T-helper 22 cell (primary cell): Measurements from ENCODE around the gene SPATA13.
A peak's percentile ranks its signal among the peaks of the same experiment; 100 is the strongest.

ENCODE experiments used
- DNase-seq: peaks from one replicate; pipeline ENCODE4 v3.0.0-alpha.2; 2020; ENCODE audit warnings: low read depth

The SPATA13 gene

DNA sequence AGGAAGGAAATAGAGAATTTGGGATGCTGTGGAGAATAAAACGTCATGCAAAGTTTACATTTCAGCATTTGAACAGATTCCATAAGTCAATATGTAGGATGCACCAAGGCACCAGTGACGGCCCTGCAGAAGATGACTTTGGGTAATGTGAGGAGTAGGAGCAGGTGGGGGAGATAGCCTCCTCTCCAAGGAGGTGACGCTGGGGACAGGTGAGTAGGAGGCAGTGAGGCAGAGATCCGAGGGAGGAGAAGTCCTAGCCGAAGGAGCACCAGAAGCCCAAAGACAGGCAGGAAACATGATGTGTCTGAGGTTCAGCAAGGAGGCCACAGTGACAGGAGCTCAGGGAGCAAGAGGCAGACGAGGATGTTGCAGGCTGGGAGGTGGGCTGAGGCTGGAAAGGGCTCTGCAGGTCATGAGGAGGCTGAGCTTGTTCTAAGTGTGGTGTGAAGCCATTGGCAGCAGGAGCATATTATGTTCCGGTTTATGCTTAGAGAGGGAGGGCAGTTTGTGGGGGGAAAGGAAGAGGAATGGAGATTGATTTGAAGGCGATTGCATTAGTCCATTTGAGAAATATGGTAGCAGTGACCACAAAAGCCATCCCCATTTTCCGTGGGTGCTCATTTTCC lies 93.1 kb downstream of the SPATA13 start:
- DNase-seq, result no peak

DNA sequence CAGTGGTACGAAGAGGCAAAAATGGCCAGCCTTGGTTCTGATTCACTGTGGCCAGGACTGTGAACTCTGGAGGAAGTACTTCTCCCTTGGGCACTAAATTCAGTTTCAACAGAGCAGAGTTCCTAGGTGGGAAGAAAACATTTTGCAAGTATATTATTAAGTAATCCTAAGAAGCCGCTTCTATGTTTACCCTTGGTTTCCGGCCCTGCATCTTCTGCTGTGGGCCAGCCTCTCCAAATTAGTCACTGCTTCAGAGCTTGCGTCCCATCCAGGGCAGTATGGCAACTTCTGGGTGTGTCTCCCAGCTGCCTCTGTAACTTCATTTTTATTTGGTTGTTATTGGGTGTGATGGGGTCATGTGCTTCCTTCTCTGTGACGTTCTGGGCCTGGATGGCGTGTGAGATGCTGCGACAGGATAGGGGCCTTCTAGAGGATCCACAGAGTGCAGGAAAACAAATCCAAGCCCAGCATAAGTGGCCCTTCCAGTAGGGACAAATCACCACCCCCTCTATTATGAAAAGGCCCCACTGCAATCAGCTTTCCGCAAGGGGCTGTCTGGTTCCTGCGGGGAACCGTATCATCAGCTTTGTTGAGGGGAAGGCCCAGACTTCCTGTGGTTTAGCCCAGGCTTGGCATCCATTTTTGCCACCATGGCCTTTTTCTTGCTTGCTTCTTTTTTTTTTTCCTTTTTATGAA lies 93.8 kb downstream of the SPATA13 start:
- DNase-seq, result peak; percentile 71

DNA sequence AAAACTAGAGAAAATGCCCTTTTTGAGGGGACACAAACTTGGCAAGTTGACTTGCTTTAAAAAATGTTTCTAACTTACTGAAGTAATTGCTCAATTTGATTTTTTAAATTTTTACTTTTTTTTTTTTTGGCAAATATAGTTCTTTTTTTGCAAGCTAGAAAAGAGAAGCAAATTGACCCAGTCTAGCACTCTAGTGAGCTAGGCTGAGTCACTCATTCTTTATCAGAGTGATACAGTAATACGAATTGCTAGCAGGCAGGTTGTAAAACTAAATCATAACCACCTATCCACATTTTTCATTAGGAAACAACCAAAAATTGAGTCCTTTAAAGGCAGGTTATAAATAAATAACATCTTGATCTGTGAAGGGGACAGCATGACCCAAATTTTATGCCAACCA lies 97.0 kb downstream of the SPATA13 start:
- no peak for DNase-seq

DNA sequence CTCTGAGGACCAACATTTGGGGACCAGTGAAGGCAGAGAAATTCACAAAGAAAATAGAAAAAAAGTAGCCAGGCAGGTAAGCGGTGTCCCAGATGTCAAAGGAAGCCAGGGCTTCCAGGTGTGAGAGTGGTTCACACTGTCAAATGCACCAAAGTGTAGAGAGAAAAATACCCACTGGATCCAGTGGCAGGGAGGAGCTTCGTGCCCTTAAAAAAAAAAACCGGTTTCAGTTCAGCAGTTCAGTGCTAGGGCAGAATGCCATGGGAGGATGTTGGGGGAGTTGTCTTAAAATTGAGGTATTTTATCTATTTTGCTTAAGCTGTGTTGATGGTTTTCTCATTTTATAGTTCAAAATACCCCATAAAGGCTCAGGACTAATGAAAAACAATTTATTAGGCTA lies 101.0 kb downstream of the SPATA13 start:
- DNase-seq, result no peak

DNA sequence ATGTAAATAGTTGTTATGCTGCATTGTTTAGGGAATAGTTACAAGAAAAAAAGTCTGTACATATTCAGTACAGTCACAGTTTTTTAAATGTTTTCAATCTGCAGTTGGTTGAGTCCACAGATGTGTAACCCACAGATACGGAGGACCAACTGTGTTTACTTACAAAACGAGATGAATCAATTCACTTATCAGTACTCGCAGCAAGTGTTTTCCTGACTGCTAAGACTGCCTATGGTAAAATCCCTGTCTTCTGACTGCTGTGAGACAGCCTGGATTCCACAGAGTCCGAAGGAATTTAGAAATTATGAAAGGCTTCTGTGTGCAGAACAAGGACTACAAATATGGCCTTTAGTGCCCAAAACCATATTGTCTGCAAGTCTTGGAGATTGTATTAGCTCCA lies 103.1 kb downstream of the SPATA13 start:
- no peak for DNase-seq

DNA sequence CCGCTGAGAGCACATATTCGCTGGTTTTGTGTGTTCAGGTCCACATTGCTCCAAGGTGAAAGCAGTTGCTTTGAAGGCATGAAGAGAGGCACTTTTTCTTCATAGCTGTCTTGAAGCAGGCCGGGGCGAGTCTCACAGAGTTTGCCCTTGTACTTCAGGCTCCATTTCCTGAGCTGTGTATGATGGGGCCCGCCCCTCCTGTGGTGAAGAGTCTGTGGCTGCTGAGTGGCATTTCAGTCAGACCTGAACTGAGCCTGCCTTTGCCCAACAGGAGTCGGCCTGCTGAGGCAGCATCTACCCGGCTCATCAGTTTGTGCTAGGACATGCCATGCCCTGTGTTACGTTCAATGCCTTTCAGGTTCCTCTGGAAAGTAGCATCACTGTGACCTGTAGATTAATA lies 104.5 kb downstream of the SPATA13 start:
- peak; percentile 79 for DNase-seq

DNA sequence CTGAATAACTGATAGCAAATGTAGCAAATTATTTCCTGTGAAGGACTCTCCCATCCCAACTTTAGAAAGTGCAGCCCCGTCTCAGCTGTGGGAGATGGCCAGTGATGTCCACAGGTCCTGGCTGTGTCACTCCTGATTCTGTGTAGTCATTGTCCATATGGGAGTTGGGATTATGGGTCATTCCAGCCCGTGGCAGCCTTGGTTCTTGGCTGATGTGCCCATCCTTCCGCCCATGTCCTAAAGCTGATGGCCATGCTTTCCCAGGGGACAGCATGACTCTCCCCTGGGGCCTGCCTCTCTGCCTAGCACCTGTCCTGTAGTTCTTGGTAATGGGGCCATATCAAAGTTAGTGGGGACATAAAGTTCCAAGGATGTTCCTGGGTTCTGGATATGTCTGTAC lies 104.9 kb downstream of the SPATA13 start:
- DNase-seq, result no peak

DNA sequence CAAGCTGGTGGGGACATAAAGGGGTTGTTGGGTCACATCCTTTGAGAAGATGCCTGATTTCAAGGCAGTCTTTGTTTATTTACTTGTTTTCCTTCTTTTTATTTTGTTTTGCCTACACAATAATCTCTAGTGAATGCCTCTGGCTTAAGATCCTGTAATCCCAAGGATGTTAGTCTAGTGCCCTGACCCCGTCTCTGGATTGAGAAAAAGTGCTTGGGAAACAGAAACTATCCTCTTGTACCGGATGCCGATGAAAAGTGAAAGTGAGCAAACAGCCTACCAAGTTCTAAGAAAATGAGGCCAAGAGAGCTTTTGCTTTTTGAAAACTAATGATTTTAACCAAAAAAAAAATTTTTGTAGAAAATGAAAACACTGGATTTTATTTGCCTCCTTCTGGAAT lies 106.8 kb downstream of the SPATA13 start:
- no peak for DNase-seq

DNA sequence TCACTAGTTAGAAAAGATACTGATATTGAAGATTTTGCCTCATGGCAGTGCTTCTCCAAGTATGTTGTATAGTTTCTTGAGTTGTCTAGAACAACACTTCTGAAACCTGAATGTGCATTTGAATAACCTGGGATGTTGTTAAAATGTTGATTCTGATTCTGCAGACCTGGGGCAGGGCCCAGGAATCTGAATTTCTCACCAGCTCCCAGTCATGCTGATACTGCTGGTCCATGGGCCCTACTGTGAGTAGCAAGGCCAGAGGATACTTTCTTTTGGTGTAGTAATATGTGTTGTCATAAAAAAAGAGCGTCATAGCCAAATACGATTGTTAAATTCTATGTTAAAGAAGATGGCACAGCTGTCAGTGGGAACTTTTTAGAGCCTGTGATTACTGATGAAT lies 107.3 kb downstream of the SPATA13 start:
- DNase-seq, result no peak

DNA sequence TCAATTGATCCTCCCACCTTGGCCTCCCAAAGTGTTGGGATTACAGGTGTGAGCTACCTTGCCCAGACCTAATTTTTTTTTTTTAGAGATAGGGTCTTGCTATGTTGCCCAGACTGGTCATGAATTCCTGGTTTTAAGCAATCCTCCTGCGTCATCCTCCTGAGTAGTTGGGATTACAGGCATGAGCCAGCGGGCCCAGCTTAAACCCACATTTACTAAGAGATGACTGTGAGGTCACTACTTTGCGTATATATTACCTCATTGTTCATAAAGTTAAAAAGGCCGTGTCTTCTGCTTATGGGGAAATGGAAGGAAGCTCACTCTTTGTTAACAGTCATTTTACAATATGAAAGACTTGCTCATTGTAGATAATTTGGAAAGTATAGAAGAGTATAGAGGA lies 109.3 kb downstream of the SPATA13 start:
- no peak for DNase-seq

DNA sequence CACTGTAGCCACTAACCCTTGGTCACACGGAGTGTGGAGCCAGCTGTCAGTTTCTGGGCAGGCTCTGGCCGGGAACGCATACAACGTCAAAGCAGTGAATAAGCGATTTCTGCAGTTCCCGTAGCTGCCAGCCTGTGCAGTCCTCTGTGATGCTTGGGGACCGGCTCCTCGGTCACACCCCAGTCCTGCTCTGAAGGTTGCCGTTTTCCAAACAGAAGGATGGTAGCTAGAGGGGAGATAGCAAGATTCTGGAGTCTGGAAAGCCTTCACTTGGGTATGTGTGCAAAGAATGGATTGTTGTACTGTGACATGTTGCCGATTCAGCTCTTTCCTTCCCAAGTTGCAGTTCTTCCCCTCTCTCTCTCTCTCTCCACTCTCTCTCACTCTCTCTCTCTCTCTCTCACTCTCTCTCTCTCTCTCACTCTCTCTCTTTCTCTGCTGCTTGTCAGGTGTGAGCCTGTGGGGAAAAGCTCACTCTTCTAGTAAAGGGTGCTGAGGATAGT lies 110.2 kb downstream of the SPATA13 start:
- peak; percentile 49 for DNase-seq

DNA sequence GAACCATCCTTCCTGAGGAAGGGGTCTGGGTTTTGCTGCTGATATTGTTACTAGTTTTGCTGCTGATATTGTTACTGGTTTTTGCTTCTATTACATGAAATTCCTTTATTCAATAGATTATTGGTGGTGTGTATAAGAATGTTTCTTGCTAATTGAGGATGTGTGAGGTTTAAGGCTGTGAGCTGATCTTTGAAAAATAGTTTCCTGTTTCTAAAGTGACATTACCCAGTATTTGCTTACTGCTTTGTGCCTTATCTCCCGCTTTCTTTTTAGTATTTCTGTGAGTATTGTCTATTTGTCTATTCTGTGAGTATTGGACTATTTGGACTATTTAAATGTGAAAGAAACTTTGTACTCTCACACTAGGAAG lies 110.7 kb downstream of the SPATA13 start:
- no peak for DNase-seq

DNA sequence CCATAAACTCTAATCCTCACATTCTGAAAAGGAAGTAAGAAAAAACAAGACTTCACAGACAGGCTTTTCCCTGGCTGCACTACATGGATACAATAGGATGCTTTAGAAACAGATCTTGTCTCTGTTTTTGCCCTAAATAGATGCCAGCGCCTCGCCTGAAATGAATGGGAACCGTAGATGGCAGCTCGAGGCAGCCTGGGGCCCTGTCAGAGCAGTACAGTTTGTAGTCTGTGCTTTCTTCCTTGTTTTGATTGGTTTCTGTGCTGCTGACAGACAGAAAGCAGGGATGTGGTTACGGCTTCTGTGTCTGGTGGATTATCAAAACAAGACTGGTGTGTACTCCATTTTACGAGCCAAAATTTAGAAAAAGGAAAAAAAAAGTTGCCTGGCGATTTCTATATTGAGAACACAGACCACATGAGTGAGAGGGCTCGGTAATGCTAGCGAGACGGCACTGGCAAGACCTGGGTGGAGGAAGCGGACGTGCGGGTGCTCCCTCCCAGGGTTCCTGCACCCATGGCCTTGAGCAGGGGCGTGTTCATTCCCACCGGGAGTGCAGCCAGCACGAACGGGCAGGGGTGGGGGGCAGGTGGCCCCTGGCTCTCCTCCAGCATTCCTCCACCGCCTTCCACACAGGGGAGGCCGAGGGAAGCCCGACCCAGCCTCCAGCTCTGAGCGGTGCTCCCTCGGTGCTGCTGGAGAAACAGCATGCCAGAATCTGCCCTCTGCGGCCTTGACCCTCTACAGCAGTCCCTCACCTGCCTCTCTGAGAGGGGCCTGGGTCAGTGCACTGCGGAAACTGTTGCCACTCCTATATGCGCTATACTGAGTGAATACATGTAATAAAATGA lies 111.3 kb downstream of the SPATA13 start:
- peak; percentile 64 for DNase-seq

DNA sequence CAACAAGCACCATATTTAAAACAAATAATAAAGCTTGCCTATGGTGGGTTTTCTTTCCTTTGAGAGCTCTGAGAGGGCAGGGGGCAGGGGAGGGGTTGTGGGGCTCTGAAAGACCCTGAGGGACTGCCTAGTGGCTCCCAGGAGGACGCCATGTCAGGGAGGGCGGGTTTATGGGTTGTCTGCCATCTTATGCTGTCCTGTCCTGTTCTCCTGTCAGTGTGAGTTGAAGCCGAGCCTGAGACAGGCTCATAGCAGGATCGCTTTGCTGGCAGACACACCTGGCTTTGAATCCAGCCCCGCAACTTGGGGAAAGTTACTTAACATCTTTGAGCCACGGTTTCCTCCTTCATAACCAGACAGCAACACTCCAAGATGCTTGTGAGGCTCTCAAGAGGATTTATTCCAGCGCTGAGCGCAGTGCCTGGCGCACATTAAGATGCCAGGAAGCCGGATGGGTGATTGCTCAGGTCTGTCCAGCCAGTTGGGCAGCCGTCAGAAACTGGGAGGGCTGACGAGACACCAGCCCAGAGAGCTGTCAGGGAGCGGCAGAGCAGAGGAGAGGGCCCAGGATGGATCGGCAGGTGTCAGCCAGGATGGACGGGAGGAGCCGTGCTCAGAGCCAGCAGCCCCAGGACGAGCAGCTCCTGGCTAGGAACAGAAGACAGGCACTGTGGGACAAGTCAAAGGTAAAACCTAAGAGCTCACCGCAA lies 112.1 kb downstream of the SPATA13 start:
- DNase-seq, result no peak

DNA sequence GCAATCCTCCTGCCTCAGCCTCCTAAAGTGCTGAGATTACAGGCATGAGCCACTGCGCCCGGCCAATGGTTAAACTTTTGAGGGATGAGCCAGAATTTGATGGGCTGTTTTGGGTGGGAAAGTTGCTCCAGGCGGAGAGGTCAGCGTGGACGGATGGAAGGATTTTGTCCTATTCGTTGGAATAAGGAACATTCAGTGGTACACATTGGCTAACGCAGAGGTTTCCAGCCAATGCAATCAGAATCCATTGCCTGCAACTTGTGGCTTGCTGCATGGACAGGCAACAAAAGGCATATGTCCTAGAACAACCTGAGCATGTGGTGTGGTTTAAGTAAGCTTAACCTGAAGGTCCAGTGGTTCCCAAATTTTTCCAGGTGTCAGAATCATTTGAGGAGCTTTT lies 113.4 kb downstream of the SPATA13 start:
- DNase-seq, result no peak

DNA sequence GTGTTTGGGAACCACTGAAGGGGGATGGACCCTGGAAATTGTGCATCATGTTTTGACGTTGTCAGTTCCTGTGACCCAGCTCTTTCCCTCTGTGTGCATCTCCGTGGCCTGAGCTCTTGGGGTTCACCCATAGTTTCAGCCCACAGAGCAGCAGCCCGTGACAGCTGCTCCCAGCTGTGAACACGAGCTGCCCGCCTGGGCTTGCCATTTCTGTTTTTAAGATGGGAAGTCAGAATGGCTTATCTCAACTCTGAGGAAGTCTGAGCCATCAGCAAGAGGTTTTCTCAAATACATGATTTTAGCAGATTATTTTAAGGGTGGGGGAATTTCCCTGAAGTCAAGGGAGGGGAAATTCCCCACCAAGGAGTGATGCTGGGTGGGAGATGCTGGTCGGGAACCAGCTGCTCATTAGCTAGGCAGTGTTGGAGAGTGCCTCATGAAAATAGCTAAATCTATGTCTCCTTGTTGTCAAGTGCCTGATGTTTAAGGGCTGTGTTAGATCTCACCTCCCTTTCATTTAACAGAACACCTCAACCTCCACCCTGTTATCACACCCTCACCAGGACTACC lies 114.0 kb downstream of the SPATA13 start:
- peak; percentile 65 for DNase-seq

DNA sequence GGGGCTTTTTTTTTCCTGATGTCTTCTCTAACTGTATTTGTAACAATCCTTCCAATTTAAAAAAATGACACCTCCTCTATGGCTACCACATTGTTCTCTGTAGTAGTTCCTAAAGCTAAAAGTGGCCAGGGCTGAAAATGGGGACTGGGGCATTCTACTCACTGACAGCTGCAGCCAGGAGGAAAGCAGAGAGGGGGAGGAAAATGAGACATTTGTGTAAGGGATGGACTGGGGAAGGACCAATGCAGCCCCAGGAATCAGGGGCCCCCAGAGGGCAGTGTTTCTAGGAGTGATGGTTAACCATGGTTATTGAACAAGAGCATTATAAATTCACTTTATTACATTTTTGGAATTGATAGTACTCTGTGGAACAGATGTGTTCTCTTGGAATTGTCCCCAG lies 114.5 kb downstream of the SPATA13 start:
- DNase-seq, result no peak

DNA sequence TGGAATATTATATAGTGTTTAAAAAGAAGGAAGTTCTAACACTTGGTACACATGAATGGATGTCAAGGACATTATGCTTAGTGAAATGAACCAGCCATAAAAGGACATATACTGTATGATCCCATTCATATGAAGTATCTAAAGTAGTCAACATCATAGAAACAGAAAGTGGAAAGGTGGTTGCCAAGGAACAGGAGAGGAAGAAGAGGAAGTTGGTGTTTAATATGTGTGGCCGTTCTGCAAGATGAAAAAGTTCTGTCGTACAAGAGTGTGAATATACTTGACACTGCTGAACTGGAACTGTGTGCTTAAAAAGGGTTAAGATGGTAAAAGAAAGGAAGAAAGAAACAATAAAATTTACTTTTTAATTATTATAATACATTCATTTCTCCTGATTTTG lies 115.8 kb downstream of the SPATA13 start:
- DNase-seq, result no peak

DNA sequence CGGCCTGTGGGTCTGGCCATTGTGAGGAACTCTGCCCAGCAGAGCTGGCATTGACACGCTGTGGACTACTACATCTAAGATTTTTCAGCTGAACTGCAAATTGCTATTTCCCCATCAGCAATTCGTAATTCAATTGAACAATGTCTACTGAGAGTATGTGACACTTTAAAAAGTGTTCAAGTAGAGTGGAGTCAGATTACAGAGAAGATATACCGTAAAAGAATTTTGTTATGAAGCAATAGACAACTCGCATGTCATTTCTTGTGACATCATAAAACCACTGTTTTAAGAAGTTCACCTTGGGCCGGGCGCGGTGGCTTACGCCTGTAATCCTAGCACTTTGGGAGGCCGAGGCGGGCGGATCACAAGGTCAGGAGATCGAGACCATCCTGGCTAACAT lies 116.3 kb downstream of the SPATA13 start:
- no peak for DNase-seq

DNA sequence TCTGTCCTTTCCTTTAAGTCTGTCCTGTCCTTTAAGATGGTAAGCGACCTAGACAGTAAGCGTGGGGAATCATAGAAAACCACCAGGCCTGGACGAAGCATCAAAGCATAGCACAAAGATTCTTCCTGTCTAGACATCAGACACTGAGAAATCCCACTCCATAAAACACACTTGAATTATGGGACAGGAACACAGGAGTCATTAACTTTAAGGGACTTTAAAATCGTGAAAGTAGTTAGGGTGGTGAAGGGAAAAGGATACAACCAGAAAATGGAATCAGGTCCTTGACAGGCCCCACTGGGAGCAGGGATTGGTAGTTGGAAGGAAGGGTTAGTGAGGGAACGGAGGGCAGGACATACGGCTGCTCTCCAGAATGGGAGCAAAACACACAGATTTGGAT lies 117.2 kb downstream of the SPATA13 start:
- no peak for DNase-seq

DNA sequence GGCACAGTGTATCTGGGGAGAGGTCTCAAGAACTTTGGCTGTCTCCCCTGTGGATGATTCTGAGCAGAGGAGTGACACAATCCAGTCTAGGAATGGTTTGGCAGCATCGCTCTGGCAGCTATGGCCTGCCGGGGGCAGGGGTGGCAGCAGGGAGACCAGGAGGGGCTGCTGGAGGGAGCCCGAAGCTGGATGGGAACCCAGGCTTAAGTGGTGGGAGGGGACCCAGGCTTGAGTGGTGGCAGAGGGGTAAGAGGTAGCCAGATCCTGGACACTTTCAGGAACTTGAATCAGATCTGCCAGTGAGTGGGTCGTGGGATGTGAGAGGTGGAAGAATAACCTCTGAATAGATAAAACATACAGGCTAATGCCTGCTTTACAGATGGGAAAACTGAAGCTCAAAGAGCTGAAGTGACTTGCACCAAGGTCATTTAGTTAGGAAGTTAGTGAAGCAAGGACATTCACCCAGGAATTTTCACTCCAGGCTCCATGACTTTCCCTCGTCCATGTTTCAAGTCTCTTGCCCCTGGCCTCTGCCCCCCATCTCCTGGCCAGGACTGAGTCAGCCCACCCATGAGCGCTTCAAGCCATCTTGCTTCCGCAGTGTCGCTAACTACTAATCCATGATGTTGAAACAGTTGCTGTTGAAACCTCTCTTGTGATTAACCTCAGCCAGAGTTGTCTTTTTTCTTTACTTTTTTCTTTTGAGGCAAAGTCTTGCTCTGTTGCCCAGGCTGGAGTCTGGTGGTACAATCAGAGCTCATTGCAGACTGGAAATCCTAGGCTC lies 119.0 kb downstream of the SPATA13 start:
- no peak for DNase-seq
